SIG-M5 (cell line): ENCODE measurements around the gene KNCN.

Source experiments
- DNase-seq: peaks from one replicate; lab custom pipeline; 2025; lab: John Stamatoyannopoulos, UW

KNCN gene

GRCh38 chr1:46569116-46569515 is 17.7 kb upstream of the KNCN start:
- no peak for DNase-seq

GRCh38 chr1:46568461-46568891 is 17.0 kb upstream of the KNCN start:
- DNase-seq, result no peak

DNA sequence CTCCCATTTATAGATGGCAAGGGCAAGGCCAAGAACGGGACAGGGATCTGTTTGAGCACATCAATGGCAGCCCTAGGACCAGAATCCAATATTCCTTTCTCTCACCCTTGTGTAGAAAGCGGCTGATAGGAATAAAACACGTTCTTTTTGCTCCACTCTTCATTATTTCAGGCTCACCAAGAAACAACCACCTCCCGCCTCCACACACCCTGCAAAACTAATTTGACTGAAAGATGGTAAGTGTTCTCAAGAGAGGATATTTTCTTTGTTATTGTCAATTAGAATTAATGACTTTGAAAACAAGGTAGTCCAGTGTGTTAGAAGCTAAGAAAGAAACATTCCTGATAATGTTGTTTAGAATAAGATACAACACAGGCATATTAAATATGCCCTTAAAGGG is 11.9 kb upstream of the KNCN start:
- DNase-seq, result no peak

DNA sequence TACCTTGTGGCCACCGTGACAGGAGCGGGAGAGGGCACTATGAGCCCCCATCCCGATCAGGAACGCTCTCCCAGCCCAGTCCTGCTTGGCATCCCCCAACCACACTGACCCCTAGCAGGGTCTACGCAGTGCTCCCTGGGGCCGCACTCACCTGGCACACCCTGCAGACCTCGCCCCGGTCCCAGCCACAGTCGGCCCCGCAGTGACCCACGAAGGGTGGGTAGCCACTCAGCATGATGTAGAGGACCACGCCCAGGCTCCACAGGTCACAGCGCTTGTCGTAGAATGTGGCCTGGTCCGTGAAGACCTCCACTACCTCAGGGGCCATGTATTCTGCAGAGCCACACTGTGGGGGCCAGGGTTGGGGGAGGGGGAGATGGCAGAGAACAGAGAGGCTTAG is 11.1 kb upstream of the KNCN start:
- DNase-seq, result no peak

GRCh38 chr1:46558966-46559365 is 7.5 kb upstream of the KNCN start:
- DNase-seq, result no peak

- DNase-seq, result no peak
These were observed 6.9 kb upstream of the KNCN start for GRCh38 chr1:46558141-46558963.

DNA sequence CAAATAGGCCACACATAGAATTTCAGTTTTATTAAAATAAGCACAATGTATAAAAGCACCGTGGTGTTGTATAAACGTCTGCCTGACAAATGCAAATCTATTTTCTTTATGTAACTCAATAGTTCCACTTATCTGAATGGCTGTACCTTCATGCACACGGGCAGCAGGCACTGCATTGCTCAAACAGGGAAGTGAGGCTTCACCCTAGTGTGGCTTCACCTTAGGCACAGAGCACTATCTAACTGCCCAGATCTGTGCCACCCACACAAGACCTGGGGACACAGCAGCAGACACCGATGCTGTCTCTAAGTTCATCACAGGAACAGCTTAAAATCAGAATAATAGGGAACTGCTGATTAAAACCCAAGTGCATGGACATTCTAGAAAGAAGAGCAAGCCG is 6.0 kb upstream of the KNCN start:
- no peak for DNase-seq

GRCh38 chr1:46556822-46557221 is 5.4 kb upstream of the KNCN start:
- no peak for DNase-seq

DNA sequence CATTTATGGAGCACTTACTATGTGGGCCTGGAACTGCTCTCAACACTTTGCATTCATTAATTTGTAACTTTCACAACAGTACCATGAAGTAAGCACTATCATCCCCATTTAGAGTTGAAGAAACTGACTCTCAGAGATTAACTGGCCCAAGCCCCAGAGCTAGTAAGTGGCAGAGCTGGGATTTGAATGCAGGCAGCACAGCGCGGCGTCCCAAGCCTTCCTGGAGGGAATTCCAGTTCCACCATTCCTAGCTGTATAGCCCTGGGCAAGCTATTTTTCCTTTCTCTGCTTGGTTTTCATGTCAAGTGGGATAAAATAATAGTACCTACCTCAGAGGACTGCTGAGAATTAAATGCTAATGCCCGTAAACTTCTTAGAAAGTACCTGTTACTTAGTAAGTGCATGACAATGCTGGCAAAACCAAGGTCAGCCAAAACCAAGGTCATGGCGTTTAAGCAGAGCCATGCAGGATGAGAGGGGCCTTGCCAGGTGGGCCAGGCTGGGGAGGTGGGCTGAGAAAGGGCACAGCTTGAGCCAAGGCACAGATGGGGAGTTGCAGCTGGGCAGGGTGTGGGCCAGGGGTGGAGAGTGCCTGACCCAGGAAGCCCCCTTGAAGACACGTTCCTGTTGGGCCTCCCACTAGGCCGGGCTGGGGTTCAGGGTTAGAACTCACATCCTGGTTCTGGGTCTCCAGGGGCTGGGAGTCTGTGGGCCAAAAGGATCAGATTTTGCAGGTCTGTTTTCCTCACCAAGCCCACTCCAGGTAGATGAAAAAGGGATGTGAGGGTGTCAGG is 4.6 kb upstream of the KNCN start:
- no peak for DNase-seq

GRCh38 chr1:46554597-46555381 is 3.3 kb upstream of the KNCN start:
- DNase-seq, result no peak

GRCh38 chr1:46554236-46554596 is 2.8 kb upstream of the KNCN start:
- DNase-seq, result no peak

DNA sequence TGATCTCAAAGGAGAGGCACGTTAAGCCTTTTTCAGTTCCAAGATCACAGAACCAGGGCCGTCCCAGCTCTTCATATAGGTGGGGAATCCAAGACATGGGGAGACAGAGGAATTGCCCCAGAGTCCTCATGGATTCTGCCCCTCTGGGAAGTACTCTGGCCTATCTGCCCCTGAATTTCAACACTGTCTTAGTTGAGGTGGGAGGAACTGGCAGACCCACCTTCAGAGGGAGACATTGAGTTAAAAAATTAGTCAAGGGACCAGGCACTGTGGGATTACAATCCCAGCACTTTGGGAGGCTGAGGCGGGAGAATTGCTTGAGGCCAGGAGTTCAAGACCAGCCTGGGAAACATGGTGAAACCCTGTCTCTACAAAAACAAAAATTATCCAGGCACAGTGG is 2.1 kb upstream of the KNCN start:
- no peak for DNase-seq

DNA sequence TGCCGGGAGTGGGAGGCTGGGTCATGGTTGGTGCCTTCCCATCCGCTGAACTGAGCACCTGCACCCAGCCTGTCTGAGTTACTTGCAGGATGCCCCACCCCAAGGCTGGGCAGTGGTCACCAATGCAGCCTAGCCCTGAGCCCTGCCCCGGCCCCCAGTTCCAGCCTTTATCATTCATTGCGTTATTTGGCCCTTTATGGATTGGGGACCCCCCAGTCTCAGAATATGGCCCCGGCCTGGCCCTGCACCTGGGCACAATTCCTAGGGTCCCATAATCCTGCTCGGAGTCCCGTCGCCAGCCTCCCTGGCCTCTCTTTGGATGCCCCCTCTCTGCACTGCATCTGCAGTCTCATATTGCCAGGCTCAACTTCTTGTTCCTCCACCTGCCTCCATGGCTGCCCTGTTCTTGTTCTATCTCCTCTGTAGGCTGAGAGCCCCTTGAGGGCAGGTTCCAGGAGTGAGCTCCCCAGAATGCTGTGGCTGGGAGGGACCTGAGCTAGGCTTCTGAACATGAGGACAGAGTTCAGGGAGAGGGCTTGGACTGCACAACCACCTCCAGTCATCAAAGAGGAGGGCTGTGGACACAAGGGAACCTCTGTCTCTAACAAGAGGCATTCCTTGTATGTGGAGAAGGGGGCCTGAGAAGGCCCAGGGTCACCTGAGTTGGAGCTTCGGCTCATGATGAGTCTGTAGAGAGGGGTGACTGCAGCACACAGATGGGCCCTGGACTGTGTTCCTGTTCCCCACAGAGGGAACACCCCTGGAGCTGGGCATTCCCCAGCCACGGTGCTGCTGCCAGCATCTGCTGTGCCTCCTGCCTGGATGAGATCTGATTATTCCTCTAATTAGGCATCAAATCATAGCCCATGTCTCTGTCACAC is 1.1 kb upstream of the KNCN start:
- no peak for DNase-seq

GRCh38 chr1:46550751-46551231 is 656 bp downstream of the KNCN start:
- no peak for DNase-seq

DNA sequence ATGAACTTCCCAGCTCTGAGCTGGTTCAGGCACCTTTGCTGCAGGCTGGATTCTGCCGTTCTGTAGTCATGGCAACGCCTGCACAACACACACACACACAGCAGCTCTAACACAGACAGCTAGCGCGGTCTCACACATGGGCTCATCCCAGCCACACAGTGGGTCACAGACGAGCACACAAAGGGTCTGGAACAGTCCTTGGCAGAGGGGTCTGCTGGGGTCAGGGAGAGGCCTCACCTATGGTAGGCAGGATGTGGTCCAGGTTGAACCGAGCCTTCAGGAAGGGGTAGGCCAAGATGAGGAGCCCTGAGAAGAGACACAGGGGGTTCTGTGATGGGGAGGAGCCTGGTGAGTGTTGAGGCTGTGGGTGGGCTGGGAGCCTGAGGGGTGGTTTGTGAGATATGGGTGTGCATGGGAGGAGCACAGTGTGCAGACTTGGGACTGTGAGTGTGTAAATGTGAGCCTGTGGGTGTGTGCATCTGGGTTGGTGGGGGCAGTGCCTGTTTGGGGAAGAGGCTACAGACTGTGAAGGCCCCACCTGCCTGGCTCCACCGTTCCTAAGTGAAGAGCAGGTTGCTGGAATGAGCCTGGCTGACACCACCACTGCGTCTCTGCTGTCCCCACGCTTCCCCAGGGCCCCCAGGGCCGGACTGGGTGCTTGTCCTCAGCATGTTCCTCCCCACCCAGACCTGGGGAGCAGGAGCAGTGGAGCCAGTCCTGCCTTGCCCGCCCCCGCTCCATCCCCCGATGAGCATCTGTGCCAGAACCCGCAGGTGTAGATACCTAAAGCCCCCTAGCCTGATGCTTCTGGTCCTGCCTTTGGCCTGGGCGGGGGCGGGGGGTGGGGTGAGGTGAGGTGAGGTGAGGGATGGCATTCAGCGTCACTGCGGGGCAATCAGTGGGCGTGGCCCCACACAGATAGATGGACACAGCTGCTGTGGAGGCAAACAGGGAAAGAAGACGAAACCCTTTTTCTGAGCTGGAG is 1.5 kb downstream of the KNCN start:
- no peak for DNase-seq

DNA sequence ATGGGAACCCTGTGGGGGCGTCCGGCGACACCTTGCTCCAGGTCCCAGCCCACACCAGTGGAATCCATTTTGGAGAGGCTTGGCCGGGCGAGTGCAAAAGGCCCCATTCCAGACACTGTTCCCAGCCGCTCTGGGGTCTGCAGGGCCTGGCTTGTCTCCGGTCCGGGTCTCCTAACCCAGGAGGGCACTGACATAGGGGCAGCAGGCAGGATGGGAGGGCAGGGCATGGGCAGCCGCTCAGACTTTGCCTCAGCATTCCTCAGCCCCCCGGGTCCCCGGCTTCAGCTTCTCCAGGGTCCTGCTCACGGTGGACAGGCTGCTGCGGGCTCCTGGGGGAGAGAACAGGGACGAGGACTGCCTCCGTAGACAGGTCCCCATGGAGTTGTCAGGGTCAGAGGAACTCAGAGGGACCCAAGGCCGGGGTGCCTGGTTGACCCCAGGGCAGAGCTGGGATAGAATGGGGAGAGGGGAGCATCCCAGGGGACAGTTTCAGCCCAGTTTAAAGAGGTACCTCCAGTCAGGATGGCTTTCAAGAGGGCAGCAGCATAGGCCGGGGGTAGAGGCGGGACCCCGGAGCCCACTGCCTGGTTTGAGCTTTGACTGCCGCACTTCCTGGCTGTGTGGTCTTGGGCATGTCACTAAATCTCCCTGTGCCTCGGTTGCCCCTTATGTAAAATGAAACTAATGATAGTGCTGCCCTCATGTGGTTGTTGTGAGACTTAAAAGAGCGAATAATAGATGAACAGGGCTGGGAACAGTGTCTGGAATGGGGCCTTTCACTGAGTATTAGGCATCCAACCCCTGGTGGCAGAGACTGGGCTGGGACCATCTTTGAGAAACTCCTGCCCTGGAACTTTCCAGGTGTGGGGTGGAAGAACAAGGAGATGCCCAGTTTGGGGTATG is 3.7 kb downstream of the KNCN start:
- no peak for DNase-seq

- DNase-seq, result no peak
These were observed 5.2 kb downstream of the KNCN start for GRCh38 chr1:46546210-46546609.

DNA sequence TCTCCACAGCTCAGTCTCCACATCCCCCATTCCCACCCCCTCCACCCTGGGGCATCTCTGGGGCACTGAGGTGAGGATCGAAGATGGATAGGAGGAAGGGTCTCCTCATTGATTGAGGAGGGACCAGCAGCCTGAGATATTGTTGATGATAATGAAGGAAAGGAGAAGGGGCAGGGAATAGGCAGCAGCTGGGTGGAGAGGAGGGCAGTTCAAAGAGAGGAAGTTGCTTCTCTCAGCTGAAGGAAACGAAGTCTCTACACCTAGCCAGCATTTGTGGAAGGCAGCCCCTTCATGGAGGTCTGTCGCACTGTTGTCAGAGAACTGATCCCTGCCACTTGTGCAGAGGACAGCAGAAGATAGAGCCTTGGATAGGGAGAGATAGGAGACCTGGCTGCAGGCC is 5.7 kb downstream of the KNCN start:
- DNase-seq, result no peak

GRCh38 chr1:46544561-46545240 is 6.7 kb downstream of the KNCN start:
- no peak for DNase-seq
